PC-9 (cell line): ENCODE data around the gene SRRT. TPM values are rescaled to one million over a fixed set of nuclear protein-coding genes. Genes with fewer than 3 reads are reported as not detected.
A peak's percentile ranks its signal among the peaks of the same experiment; 100 is the strongest.

Source experiments
- BruUV-seq: library from RNA; stranded (reverse); fragments of 400-500 nt; replicated peaks from 2 replicates; lab custom pipeline; 2021; lab: Mats Ljungman, UMichigan
- CTCF ChIA-PET: fragments of 300-600 bp; sonication (Branson Sonifier 250); formaldehyde crosslinking; loops from one replicate; lab custom pipeline; 2022; ENCODE audit warnings: antibody characterized with exemption; lab: Charles Lee
- POLR2A ChIA-PET: fragments of 300-600 bp; sonication (Branson Sonifier 250); formaldehyde crosslinking; loops from one replicate; lab custom pipeline; 2022; ENCODE audit warnings: antibody characterized with exemption; ENCODE audit not compliant: unreplicated experiment; lab: Charles Lee
- DNase-seq, 2 experiments: peaks; one replicate each; pipeline versions ENCODE4 v3.0.0 to v3.0.0-alpha.2; 2015 to 2022; ENCODE audit warnings: mixed read lengths in 1 of 2
- H2AFZ ChIP-seq: fragments of 200-600 bp; sonication (generic); 2 replicates; pipeline ENCODE4 v1.8.1; 2017; ENCODE audit warnings: antibody characterized with exemption
- H3F3A ChIP-seq: fragments of 200-600 bp; sonication (generic); 2 replicates; pipeline ENCODE4 v1.8.1; 2017; ENCODE audit warnings: antibody characterized with exemption, mild to moderate bottlenecking, low read depth; ENCODE audit not compliant: insufficient read depth
- H3K27ac ChIP-seq: fragments of 200-600 bp; sonication (generic); 2 replicates; pipeline ENCODE4 v1.6.1; 2016; ENCODE audit warnings: mixed run types
- H3K27me3 ChIP-seq: fragments of 200-600 bp; sonication (generic); 2 replicates; pipeline ENCODE4 v1.6.1; 2016; ENCODE audit warnings: low read depth, mixed run types; ENCODE audit not compliant: insufficient read depth
- H3K36me3 ChIP-seq: fragments of 200-600 bp; sonication (generic); 2 replicates; pipeline ENCODE4 v1.6.1; 2016; ENCODE audit warnings: low read depth, mixed run types
- H3K4me1 ChIP-seq: fragments of 200-600 bp; sonication (generic); replicated peaks from 2 replicates; pipeline ENCODE4 v1.6.1; 2016; ENCODE audit warnings: mixed run types; ENCODE audit not compliant: insufficient read depth
- H3K4me2 ChIP-seq: fragments of 200-600 bp; sonication (generic); 2 replicates; pipeline ENCODE4 v1.6.1; 2017; ENCODE audit warnings: mixed run types
- H3K4me3 ChIP-seq: fragments of 200-600 bp; sonication (generic); 2 replicates; pipeline ENCODE4 v1.6.1; 2016; ENCODE audit warnings: mixed run types
- H3K79me2 ChIP-seq: fragments of 200-600 bp; sonication (generic); 2 replicates; pipeline ENCODE4 v1.6.1; 2017; ENCODE audit warnings: low read depth, mixed run types
- H3K9me2 ChIP-seq: fragments of 200-600 bp; sonication (generic); 2 replicates; pipeline ENCODE4 v1.8.1; 2017; ENCODE audit warnings: mild to moderate bottlenecking; ENCODE audit not compliant: insufficient read depth
- H3K9me3 ChIP-seq: fragments of 200-600 bp; sonication (generic); 2 replicates; pipeline ENCODE4 v1.8.1; 2016; ENCODE audit warnings: low read depth; ENCODE audit not compliant: insufficient read depth
- H4K20me1 ChIP-seq: fragments of 200-600 bp; sonication (generic); 2 replicates; pipeline ENCODE4 v1.8.1; 2017; ENCODE audit not compliant: insufficient read depth
- CTCF ChIP-seq: fragments of 200-600 bp; sonication (generic); conservative IDR thresholded peaks from 2 replicates; pipeline ENCODE4 v1.6.1; 2017; ENCODE audit warnings: mixed run types, antibody characterized with exemption, mild to moderate bottlenecking, moderate library complexity
- EZH2 ChIP-seq: fragments of 200-600 bp; sonication (generic); IDR thresholded peaks from 2 replicates; pipeline ENCODE4 v1.8.0; 2017; ENCODE audit warnings: antibody characterized with exemption, low read depth
- intact Hi-C: fragments of 100-400 bp; cut with micrococcal nuclease; formaldehyde crosslinking; loops from one replicate; pipeline ENCODE4 v1.10.0; 2022; ENCODE audit not compliant: unreplicated experiment
- total RNA-seq: library from RNA; stranded (reverse); gene quantifications from 2 replicates; pipeline ENCODE4 v1.2.3, GENCODE V29; 2021

The SRRT gene
- total RNA-seq, 1 experiment from 2014 or later: 144 TPM

- Histone ChIP-seq H3K27ac (no peak overlapping the region), H3K4me1 (peaks cover 18% of the 10 kb centered on the region), H4K20me1 (no peaks in the 10 kb centered on the region), H3K27me3 (no peaks in the 10 kb centered on the region), H3K4me3 (no peak overlapping the region), H3F3A (peaks cover 23% of the 10 kb centered on the region), H3K9me2 (no peaks in the 10 kb centered on the region), H3K4me2 (no peak overlapping the region), H3K9me3 (no peaks in the 10 kb centered on the region), H3K79me2 (peaks cover 23% of the 10 kb centered on the region), H2AFZ (no peak overlapping the region), H3K36me3 (no peaks in the 10 kb centered on the region)
- DNase-seq: no peak
- ChIA-PET POLR2A (interaction anchor here (0.6 kb wide), 1 partner anchor 37 kb away, joined by 3 read pairs; the partner anchor contains the start of gene EPHB4), CTCF (interaction anchor here (0.6 kb wide), 2 partner anchors 96 to 119 kb away, joined by 4 to 11 read pairs; no protein-coding TSS in a partner anchor)
- intact Hi-C loops: no loop called here
- no TSS peak for BruUV-seq
- no peak for TF ChIP-seq EZH2
- TF ChIP-seq CTCF: no peak
These were observed 10.5 kb upstream of the SRRT start for GRCh38 chr7:100864263-100864845.

GRCh38 chr7:100865372-100865911, 9.5 kb upstream of the SRRT start:
- H3K4me3 ChIP-seq: no peak overlapping the region
- CTCF ChIA-PET: no interaction called here
- no peak overlapping the region for H2AFZ ChIP-seq
- no peaks in the 10 kb centered on the region for H3K36me3 ChIP-seq
- no peaks in the 10 kb centered on the region for H4K20me1 ChIP-seq
- H3K4me2 ChIP-seq: peak overlapping the region; percentile 95; the same call in 1 of the 2 replicates
- peaks cover 23% of the 10 kb centered on the region for H3F3A ChIP-seq
- H3K9me3 ChIP-seq: no peaks in the 10 kb centered on the region
- BruUV-seq: no TSS peak
- peak overlapping the region; percentile 68; the same call in 1 of the 2 replicates for H3K27ac ChIP-seq
- H3K9me2 ChIP-seq: no peaks in the 10 kb centered on the region
- peaks cover 18% of the 10 kb centered on the region for H3K4me1 ChIP-seq
- peaks cover 23% of the 10 kb centered on the region for H3K79me2 ChIP-seq
- H3K27me3 ChIP-seq: no peaks in the 10 kb centered on the region
- intact Hi-C loops: loop anchor here (1.0 to 5.0 kb wide), 3 partner anchors 13 to 158 kb away; partner anchors contain the start of genes EPHB4, POP7 and SLC12A9
- no peak for TF ChIP-seq EZH2
- no peak; the same call in 1 of the 2 replicates for TF ChIP-seq CTCF
- DNase-seq: peak; percentile 61 to 76
- POLR2A ChIA-PET: interaction anchor here (0.5 to 0.6 kb wide), 2 partner anchors 24 to 436 kb away, joined by 4 to 5 read pairs; partner anchors contain the start of gene UFSP1

DNA sequence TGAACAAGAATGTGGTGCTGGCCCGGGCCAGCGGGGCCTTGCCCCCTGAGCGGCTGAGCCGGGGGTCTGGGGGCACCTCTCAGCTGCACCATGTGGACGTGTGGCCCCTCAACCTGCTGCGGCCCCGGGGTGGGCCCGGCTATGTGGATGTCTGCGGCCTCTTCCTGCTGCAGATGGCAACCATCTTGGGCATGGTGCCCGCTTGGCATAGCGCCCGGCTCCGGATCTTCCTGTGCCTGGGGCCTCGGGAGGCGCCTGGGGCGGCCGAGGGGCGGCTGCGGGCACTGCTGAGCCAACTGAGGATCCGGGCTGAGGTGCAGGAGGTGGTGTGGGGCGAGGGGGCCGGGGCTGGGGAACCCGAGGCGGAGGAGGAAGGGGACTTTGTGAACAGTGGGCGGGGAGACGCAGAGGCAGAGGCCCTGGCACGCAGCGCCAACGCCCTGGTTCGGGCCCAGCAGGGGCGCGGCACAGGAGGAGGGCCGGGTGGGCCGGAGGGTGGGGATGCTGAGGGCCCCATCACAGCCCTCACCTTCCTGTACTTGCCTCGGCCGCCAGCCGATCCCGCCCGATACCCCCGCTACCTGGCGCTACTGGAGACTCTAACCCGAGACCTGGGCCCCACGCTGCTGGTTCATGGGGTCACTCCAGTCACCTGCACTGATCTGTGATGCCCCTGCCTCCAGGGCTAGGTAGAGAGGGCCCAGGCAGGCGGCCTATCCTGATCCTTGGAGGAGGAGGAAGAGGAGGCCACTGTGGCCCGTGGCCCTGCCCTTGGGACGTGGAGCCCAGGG, 8.8 kb upstream of the SRRT start:
- Histone ChIP-seq H3K9me3 (no peaks in the 10 kb centered on the region), H3F3A (peaks cover 23% of the 10 kb centered on the region), H3K4me2 (peak overlapping the region; percentile 95), H3K4me1 (peaks cover 18% of the 10 kb centered on the region), H3K9me2 (no peaks in the 10 kb centered on the region), H4K20me1 (no peaks in the 10 kb centered on the region), H2AFZ (no peak overlapping the region), H3K4me3 (peak overlapping the region; percentile 99; the same call in 1 of the 2 replicates), H3K36me3 (no peaks in the 10 kb centered on the region), H3K79me2 (peaks cover 23% of the 10 kb centered on the region), H3K27ac (peak overlapping the region; percentile 68), H3K27me3 (no peaks in the 10 kb centered on the region)
- CTCF ChIA-PET: no interaction called here
- DNase-seq: peak in 1 of 2 experiments; percentile 89
- BruUV-seq: no TSS peak
- intact Hi-C loops: loop anchor here (1.0 to 5.0 kb wide), 4 partner anchors 14 to 437 kb away; partner anchors contain the start of genes EPHB4, MEPCE, POP7 and SLC12A9
- TF ChIP-seq EZH2 (no peak), CTCF (no peak)
- POLR2A ChIA-PET: interaction anchor here (0.5 to 0.6 kb wide), 3 partner anchors 24 to 437 kb away, joined by 3 to 5 read pairs (median 4); partner anchors contain the start of gene UFSP1
